ENCODE results near the gene HIKESHI.

Gene HIKESHI

GRCh38 chr11:86372041-86372440 is 70.0 kb downstream of the HIKESHI start:
- Histone ChIP-seq H3K36me3 (no peaks in the 10 kb centered on the region), H3K27ac (no peak overlapping the region), H3K9me3 (ENCODE audit: severe bottlenecking) (no peaks in the 10 kb centered on the region), H3K4me3 (ENCODE audit: low read depth, low read length) (no peak overlapping the region), H3K27me3 (ENCODE audit: insufficient read depth, low read depth, severe bottlenecking) (no peaks in the 10 kb centered on the region)
- TF ChIP-seq CTCF (IDR thresholded peaks at IDR 0.05; ENCODE audit: low read depth, low read length), result no peak
- DNase-seq, result no peak

GRCh38 chr11:86372586-86372985 is 70.5 kb downstream of the HIKESHI start:
- no peaks in the 10 kb centered on the region for H3K27me3 ChIP-seq (ENCODE audit: insufficient read depth, low read depth, severe bottlenecking)
- no peak overlapping the region for H3K4me3 ChIP-seq (ENCODE audit: low read depth, low read length)
- no peak for DNase-seq
- H3K36me3 ChIP-seq, result no peaks in the 10 kb centered on the region
- H3K27ac ChIP-seq, result no peak overlapping the region
- TF ChIP-seq CTCF (IDR thresholded peaks at IDR 0.05; ENCODE audit: low read depth, low read length), result no peak
- H3K9me3 ChIP-seq (ENCODE audit: severe bottlenecking), result no peaks in the 10 kb centered on the region

GRCh38 chr11:86374069-86374468 is 72.0 kb downstream of the HIKESHI start:
- no peak for DNase-seq
- H3K27ac ChIP-seq, result no peak overlapping the region
- H3K9me3 ChIP-seq (ENCODE audit: severe bottlenecking), result no peaks in the 10 kb centered on the region
- H3K27me3 ChIP-seq (ENCODE audit: insufficient read depth, low read depth, severe bottlenecking), result no peaks in the 10 kb centered on the region
- H3K4me3 ChIP-seq (ENCODE audit: low read depth, low read length), result no peak overlapping the region
- no peaks in the 10 kb centered on the region for H3K36me3 ChIP-seq
- TF ChIP-seq CTCF (IDR thresholded peaks at IDR 0.05; ENCODE audit: low read depth, low read length), result no peak

- no peak within 1 kb of the TSS for H3K4me3 ChIP-seq (ENCODE audit: low read depth, low read length)
- DNase-seq, result no peak
Observed at GRCh38 chr11:86374586-86374985, 72.5 kb downstream of the HIKESHI start, which contains the start of gene CCDC81. TSS of gene CCDC81 (plus strand) at chr11:86374887. CDS start at chr11:86375164, 277 bp downstream.

GRCh38 chr11:86377972-86378371 is 75.9 kb downstream of the HIKESHI start:
- Histone ChIP-seq H3K36me3 (no peaks in the 10 kb centered on the region), H3K4me3 (ENCODE audit: low read depth, low read length) (no peak overlapping the region), H3K27me3 (ENCODE audit: insufficient read depth, low read depth, severe bottlenecking) (no peaks in the 10 kb centered on the region), H3K9me3 (ENCODE audit: severe bottlenecking) (no peaks in the 10 kb centered on the region), H3K27ac (no peak overlapping the region)
- no peak for TF ChIP-seq CTCF (IDR thresholded peaks at IDR 0.05; ENCODE audit: low read depth, low read length)
- DNase-seq, result no peak

More at GRCh38 chr11:86374586-86374985, 72.5 kb downstream of the HIKESHI start, which contains the start of gene CCDC81:
- Histone ChIP-seq H3K36me3 (no peaks in the 10 kb centered on the region), H3K27ac (no peak within 1 kb of the TSS), H3K27me3 (ENCODE audit: insufficient read depth, low read depth, severe bottlenecking) (no peaks in the 10 kb centered on the region), H3K9me3 (ENCODE audit: severe bottlenecking) (no peaks in the 10 kb centered on the region)
- TF ChIP-seq CTCF (IDR thresholded peaks at IDR 0.05; ENCODE audit: low read depth, low read length), result no peak

Data from WERI-Rb-1 (cell line).